NB4 (cell line): Measurements from ENCODE around the gene LRRFIP2.

Experiments
- MYC ChIP-seq: IDR thresholded peaks from 2 replicates; pipeline ENCODE4 v1.6.1; 2011; ENCODE audit warnings: low read depth, low read length
- POLR2A ChIP-seq: IDR thresholded peaks from 2 replicates; pipeline ENCODE4 v1.6.1; 2011; ENCODE audit warnings: mild to moderate bottlenecking; ENCODE audit not compliant: insufficient read length; ENCODE audit errors: extremely low read depth

DNA sequence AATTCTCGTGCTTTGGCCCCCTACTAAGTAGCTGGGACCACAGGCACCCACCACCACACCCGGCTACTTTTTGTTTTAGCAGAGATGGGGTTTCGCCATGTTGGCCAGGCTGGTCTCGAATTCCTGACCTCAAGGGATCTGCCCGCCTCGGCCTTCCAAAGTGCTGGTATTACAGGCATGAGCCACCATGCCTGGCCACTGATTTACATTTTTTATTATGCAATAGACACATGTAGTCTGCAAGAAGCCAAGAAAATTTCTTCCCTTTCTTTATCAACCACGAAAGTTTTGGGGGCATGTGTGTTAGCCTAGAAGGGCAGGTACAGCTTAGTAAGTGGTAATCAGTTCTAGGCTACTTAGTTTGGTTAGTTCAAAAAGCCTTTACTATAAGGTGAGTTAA is 51.1 kb downstream of the LRRFIP2 start:
- TF ChIP-seq MYC (no peak), POLR2A (no peak)
